AG04450 (cell line): Measurements from ENCODE around the gene BANF1. TPM values are rescaled to one million over a fixed set of nuclear protein-coding genes. Genes with fewer than 3 reads are reported as not detected.
"Not testable (repeated sequence)": the region's sequence is repeated elsewhere in the genome, so short reads cannot be mapped to it uniquely, and the experiment has no call there.

Source experiments
- CTCF ChIA-PET: fragments of 300-600, 350-600 bp; formaldehyde crosslinking; extraction: SDS; loops from one replicate; lab custom pipeline; 2022; ENCODE audit warnings: antibody characterized with exemption, inconsistent platforms; lab: Charles Lee
- POLR2A ChIA-PET: fragments of 350-600 bp; formaldehyde crosslinking; extraction: SDS; loops from one replicate; lab custom pipeline; 2021; ENCODE audit warnings: antibody characterized with exemption, inconsistent platforms; lab: Yijun Ruan, JAX
- DNase-seq: peaks from one replicate; pipeline ENCODE4 v3.0.0-alpha.2; 2011; ENCODE audit warnings: low read depth, low spot score
- H3K27ac ChIP-seq: one replicate; pipeline ENCODE4 v1.5.1; 2012; ENCODE audit warnings: low read depth, low read length, control low read depth
- H3K27me3 ChIP-seq: one replicate; pipeline ENCODE4 v1.6.0; 2012; ENCODE audit warnings: low read length; ENCODE audit not compliant: control insufficient read depth, insufficient read depth
- H3K4me3 ChIP-seq: 2 replicates; pipeline ENCODE4 v1.5.1; 2011; ENCODE audit warnings: mild to moderate bottlenecking, low read depth, low read length, control low read depth
- H3K9me3 ChIP-seq: 2 replicates; pipeline ENCODE4 v1.5.1; 2012; ENCODE audit warnings: low read length; ENCODE audit not compliant: control insufficient read depth, insufficient read depth
- polyA plus RNA-seq: library from polyadenylated mRNA; depleted of rRNA; stranded (reverse); fragments of >200 nt; gene quantifications from 2 replicates; pipeline ENCODE4 v1.2.3, GENCODE V29; 2011
- TF ChIP-seq, protein P1 (sequence below): IDR thresholded peaks from 2 replicates; pipeline ENCODE4 v1.5.1; 2011; ENCODE audit warnings: low read depth, low read length, control low read depth, inconsistent platforms

The BANF1 gene
- polyA plus RNA-seq, 1 experiment = 227 TPM

DNA sequence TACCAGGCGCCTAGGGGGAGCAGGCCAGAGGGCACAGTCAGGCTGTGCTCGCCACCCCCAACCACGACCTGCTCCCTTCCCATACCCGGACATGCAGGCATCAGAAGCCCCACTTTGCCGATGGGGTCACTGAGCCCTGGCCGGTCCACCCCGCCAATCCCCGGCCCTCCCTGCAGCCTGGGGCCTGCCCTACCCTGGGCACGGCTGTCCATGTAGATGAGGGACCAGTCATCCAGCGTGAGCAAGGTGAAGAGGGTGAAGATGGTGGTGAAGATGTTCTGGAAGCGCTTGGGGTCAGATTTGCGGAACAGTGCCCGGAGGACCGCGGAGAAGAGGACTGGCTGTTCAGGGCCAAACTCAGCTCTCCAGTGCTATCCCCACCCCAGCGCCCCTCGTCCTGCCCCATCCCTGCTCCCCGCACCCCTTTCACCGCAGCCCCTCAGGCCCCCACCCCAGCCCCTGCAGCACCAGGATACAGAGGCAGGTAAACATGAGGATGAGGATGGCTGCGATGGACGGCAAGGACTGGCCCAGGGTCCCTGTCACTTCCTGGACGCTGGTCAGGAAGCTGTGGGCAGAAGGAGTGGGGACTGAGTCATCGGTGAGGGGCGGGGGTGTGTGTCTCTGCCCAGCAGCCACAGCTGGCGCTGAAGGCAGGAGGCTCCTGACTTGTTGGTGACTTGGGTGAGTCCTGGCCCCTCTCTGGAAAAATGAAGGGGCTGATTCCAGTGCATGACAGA, 18.5 kb downstream of the BANF1 start:
- H3K4me3 ChIP-seq = no peak overlapping the region
- ChIA-PET POLR2A (no interaction called here), CTCF (interaction anchor here (3.8 kb wide), 1 partner anchor 24 kb away, joined by 48 read pairs; no protein-coding TSS in a partner anchor)
- no peak overlapping the region for H3K27ac ChIP-seq
- TF ChIP-seq, protein P1, sequence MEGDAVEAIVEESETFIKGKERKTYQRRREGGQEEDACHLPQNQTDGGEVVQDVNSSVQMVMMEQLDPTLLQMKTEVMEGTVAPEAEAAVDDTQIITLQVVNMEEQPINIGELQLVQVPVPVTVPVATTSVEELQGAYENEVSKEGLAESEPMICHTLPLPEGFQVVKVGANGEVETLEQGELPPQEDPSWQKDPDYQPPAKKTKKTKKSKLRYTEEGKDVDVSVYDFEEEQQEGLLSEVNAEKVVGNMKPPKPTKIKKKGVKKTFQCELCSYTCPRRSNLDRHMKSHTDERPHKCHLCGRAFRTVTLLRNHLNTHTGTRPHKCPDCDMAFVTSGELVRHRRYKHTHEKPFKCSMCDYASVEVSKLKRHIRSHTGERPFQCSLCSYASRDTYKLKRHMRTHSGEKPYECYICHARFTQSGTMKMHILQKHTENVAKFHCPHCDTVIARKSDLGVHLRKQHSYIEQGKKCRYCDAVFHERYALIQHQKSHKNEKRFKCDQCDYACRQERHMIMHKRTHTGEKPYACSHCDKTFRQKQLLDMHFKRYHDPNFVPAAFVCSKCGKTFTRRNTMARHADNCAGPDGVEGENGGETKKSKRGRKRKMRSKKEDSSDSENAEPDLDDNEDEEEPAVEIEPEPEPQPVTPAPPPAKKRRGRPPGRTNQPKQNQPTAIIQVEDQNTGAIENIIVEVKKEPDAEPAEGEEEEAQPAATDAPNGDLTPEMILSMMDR = no peak
- no peak for DNase-seq
- H3K27me3 ChIP-seq = no peaks in the 10 kb centered on the region
- no peaks in the 10 kb centered on the region for H3K9me3 ChIP-seq

DNA sequence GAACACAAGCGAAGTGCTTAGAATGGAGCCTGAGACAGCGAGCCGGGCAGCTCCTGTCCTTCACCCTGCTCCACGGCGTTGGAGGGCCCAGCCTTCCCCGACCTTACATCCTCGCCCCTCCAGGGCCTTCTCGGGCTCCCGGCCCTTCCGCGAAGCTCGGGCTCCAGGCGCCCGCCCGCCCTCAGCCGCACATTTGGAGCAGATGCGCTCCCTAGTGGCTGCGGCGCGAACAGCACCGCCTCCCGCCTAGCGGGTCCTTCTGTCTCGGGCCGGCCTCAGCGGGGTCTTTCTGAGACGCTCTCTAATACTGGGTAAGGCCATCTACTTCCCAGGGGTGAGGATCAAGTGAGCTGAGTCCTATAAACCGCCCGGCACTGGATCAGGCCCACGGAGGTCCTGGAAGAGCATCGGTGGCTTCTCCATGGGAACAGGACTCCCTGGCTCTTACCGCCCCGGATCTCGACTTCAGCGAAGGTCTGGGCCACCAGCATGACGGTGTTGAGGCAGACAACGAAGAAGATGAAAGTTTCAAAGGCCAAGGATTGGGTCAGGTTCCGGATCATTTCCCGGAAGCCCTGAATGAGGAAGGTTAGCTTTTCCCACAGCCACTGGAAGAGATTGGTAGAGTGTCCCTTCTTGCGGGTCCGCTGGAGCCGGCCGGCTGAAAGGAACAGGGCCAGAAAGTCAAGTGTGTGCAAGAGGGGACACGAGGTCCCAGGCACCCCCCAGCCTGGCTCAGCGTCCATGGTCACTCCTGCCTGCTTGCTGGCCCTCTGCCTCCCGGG, 20.3 kb downstream of the BANF1 start:
- H3K9me3 ChIP-seq = no peaks in the 10 kb centered on the region
- TF ChIP-seq, protein P1 = peak; percentile 92
- H3K4me3 ChIP-seq = no peak overlapping the region
- H3K27ac ChIP-seq = no peak overlapping the region
- POLR2A ChIA-PET = interaction anchor here (0.6 to 1.0 kb wide), 3 partner anchors 20 to 313 kb away, joined by 3 to 5 read pairs (median 4); partner anchors contain the start of genes BANF1 and EIF1AD
- DNase-seq = no peak
- CTCF ChIA-PET = interaction anchor here (0.5 to 3.8 kb wide), 31 partner anchors 9 to 332 kb away, joined by 3 to 48 read pairs (median 5); partner anchors contain the start of genes BANF1, CST6, FIBP and GAL3ST3
- no peaks in the 10 kb centered on the region for H3K27me3 ChIP-seq

DNA sequence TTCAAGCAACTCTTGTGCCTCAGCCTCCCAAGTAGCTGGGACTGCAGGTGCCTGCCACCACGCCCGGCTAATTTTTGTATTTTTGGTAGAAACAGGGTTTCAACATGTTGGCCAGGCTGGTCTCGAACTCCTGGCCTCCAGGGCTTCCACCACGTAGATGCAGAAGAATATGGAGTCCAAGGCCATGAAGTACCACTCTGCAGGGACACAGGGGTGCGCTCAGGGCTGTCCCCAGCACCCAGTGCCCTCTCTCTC, 20.8 kb downstream of the BANF1 start:
- H3K27me3 ChIP-seq, H3K9me3 ChIP-seq, POLR2A ChIA-PET, DNase-seq, H3K4me3 ChIP-seq, H3K27ac ChIP-seq: not testable (repeated sequence)
- CTCF ChIA-PET = interaction anchor here (0.6 to 3.8 kb wide), 26 partner anchors 8 to 318 kb away, joined by 3 to 48 read pairs (median 6); partner anchors contain the start of genes BANF1, CST6, FIBP and GAL3ST3

DNA sequence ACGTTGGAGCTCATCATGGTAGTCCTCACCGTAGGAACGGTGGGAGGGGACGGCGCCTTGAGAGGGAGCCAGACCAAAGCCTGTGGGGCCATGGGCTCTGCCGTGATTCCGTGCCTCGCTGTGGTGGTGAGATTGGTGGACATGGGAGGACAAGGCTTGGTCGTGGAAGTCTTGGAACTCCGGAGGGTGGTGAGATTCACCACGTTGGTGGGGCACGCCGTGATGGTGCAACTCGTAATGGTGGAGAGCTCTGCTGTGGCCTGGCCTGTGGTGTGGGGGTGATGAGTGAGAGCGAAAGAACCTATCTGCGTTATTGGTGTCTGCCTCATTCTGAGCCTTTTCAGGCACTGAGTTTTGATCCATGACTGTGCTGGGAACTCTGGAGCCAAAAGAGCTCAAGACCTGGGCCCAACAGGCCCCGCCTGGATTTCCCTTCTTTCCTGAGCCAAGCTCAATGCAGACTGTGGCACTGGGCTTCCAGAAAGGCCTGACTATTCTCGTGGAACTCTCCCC, 23.8 kb downstream of the BANF1 start, which contains the start of gene CATSPER1:
TSS of gene CATSPER1 (minus strand) at position 463 of the 513 bp plus-strand sequence. CDS start at position 363, 100 bp downstream.
- TF ChIP-seq, protein P1 = no peak
- ChIA-PET CTCF (interaction anchor here (0.6 to 1.1 kb wide), 3 partner anchors 19 to 1037 kb away, joined by 3 to 4 read pairs (median 3); no protein-coding TSS in a partner anchor), POLR2A (interaction anchor here (0.5 kb wide), 1 partner anchor 690 kb away, joined by 4 read pairs; no protein-coding TSS in a partner anchor)
- Histone ChIP-seq H3K27ac (no peak within 1 kb of the TSS), H3K27me3 (no peaks in the 10 kb centered on the region), H3K4me3 (no peak within 1 kb of the TSS), H3K9me3 (no peaks in the 10 kb centered on the region)
- DNase-seq = no peak

DNA sequence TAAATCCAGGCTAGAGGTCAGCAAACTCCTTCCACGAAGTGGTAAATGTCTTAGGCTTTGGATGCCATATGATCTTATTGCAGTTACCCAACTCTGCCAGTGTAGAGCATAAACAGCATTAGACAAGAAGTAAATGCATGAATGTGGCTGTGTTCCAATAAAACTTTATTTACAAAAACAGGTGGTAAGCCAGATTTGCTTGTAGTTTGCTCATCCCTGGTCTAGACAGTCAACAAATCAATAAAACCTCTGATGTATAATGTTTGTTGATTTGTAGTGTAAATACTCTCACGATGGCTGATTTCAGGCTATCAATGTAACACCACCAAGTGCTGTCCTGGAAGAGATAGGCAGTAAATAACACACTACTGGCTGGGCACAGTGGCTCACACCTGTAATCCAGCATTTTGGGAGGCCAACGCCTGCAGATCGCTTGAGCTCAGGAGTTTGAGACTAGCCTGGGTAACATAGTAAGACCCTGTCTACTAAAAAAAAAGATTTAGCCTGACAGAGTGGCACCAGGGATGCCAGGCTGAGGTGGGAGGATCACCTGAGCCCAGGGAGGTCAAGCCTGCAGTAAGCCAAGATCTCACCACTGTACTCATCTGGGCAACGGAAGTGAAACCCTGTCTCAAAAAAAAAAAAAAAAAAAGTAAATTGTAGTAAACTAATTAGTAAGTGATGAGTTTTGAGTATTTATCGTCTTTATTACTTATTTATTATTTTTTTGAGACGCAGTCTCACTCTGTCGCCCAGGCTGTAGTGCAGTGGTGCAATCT, 30.8 kb downstream of the BANF1 start:
- ChIA-PET POLR2A (no interaction called here), CTCF (interaction anchor here (2.6 to 3.4 kb wide), 2 partner anchors 11 to 12 kb away, joined by 10 to 23 read pairs; no protein-coding TSS in a partner anchor)
- Histone ChIP-seq H3K27me3 (peaks cover 8% of the 10 kb centered on the region), H3K4me3 (no peak overlapping the region), H3K27ac (no peak overlapping the region), H3K9me3 (no peaks in the 10 kb centered on the region)
- TF ChIP-seq, protein P1 = no peak
- no peak for DNase-seq
